Adipocyte (in vitro differentiated cells): Measurements from ENCODE around the gene CLSTN2.

Experiments used
- DNase-seq: peaks from one replicate; pipeline ENCODE4 v3.0.0-alpha.2; 2015; ENCODE audit warnings: low read depth
- H3K27me3 ChIP-seq: replicated peaks from 2 replicates; pipeline ENCODE4 v1.7.0; 2013; ENCODE audit warnings: mild to moderate bottlenecking, low read length, moderate library complexity; ENCODE audit not compliant: control insufficient read depth, insufficient read depth
- H3K36me3 ChIP-seq: 2 replicates; pipeline ENCODE4 v1.7.0; 2013; ENCODE audit warnings: low read length, mild to moderate bottlenecking, moderate library complexity; ENCODE audit not compliant: control insufficient read depth, insufficient read depth, severe bottlenecking
- H3K4me1 ChIP-seq: 2 replicates; pipeline ENCODE4 v1.7.0; 2013; ENCODE audit warnings: mild to moderate bottlenecking, low read length, moderate library complexity; ENCODE audit not compliant: control insufficient read depth, insufficient read depth
- H3K4me3 ChIP-seq: 2 replicates; pipeline ENCODE4 v1.7.0; 2013; ENCODE audit warnings: mild to moderate bottlenecking, low read length, moderate library complexity
- H3K9ac ChIP-seq: 2 replicates; pipeline ENCODE4 v1.7.0; 2013; ENCODE audit warnings: mild to moderate bottlenecking, low read length, moderate library complexity
- H3K9me3 ChIP-seq: 2 replicates; pipeline ENCODE4 v1.7.0; 2013; ENCODE audit warnings: mild to moderate bottlenecking, low read length, moderate library complexity; ENCODE audit not compliant: control insufficient read depth

CLSTN2 gene

DNA sequence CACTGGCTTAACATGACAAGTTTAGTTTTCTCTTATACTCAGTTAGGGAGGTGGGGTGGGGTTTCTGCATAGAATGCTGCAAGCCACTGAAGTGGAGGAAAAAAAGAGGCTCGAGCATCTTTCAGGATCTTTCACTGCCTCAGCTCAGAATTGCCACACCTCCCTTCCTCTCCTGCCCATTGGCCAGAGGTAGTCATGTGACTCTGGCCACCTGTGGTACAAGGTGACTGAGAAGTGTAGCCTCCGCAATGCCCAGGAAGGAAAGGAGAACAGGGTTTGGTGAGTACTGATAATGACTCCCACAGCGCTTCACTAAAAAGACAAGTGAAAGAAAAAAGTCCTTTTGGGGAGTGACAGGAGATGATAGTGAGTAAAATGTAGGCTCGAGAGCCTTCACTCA, 618.6 kb downstream of the CLSTN2 start:
- no peaks in the 10 kb centered on the region for H3K27me3 ChIP-seq
- H3K4me3 ChIP-seq: no peak overlapping the region
- H3K9me3 ChIP-seq: no peaks in the 10 kb centered on the region
- H3K36me3 ChIP-seq: no peaks in the 10 kb centered on the region
- H3K9ac ChIP-seq: no peak overlapping the region
- DNase-seq: no peak
- no peaks in the 10 kb centered on the region for H3K4me1 ChIP-seq

DNA sequence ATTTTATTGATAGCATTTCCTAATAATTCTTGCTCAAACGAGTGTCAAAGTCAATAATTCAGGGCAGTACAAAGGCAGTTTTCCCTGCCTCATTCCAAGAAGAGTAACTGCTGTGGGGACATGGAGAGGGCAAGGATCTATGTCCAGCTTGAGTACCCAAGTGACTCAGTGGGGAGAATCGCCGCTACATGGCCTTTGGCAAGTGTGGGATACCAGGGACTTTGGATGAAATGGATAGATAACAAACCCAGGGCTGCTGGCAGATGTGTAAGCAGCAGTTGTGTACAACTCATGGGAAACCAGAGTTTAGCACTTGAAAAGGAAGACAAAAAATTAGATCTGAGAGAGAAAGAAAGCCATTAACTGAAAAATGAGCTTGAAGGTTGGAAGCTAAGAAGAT, 620.7 kb downstream of the CLSTN2 start:
- Histone ChIP-seq H3K4me1 (no peaks in the 10 kb centered on the region), H3K27me3 (no peaks in the 10 kb centered on the region), H3K9me3 (no peaks in the 10 kb centered on the region), H3K9ac (no peak overlapping the region), H3K36me3 (no peaks in the 10 kb centered on the region), H3K4me3 (no peak overlapping the region)
- DNase-seq: no peak

GRCh38 chr3:140557476-140557875, 622.5 kb downstream of the CLSTN2 start:
- Histone ChIP-seq H3K4me1 (no peaks in the 10 kb centered on the region), H3K9me3 (no peaks in the 10 kb centered on the region), H3K9ac (no peak overlapping the region), H3K27me3 (no peaks in the 10 kb centered on the region), H3K36me3 (no peaks in the 10 kb centered on the region), H3K4me3 (no peak overlapping the region)
- DNase-seq: no peak

DNA sequence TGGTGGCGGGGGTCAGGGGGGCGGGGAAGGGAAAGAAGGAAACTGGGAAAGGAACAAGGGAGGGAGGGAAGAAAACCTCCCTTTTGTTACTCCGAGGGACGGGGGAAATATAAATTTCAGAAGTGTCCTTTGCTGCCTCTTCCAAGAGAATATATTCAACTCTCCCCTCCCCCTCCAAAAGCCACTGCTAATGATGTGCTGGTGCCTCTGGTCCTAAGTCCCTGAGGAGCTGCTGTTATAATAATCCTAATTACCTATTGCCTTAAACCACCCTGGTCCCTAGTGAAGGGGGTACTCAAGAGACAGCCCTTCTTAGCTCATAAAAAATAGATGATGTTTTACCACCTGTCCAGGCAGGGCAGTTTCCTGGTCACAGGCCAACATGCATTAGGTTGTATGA, 624.6 kb downstream of the CLSTN2 start:
- Histone ChIP-seq H3K36me3 (no peaks in the 10 kb centered on the region), H3K9ac (no peak overlapping the region), H3K9me3 (no peaks in the 10 kb centered on the region), H3K4me1 (peaks cover 4% of the 10 kb centered on the region), H3K4me3 (no peak overlapping the region), H3K27me3 (no peaks in the 10 kb centered on the region)
- DNase-seq: no peak

GRCh38 chr3:140563206-140563760, 628.3 kb downstream of the CLSTN2 start:
- no peak for DNase-seq
- no peaks in the 10 kb centered on the region for H3K36me3 ChIP-seq
- H3K27me3 ChIP-seq: peaks cover 4% of the 10 kb centered on the region
- peaks cover 8% of the 10 kb centered on the region for H3K9me3 ChIP-seq
- H3K4me3 ChIP-seq: no peak overlapping the region
- peaks cover 4% of the 10 kb centered on the region for H3K4me1 ChIP-seq
- H3K9ac ChIP-seq: no peak overlapping the region

GRCh38 chr3:140568131-140568530, 633.1 kb downstream of the CLSTN2 start:
- Histone ChIP-seq H3K9ac (no peak overlapping the region), H3K36me3 (no peaks in the 10 kb centered on the region), H3K9me3 (peaks cover 8% of the 10 kb centered on the region), H3K4me1 (peaks cover 19% of the 10 kb centered on the region), H3K27me3 (peaks cover 4% of the 10 kb centered on the region), H3K4me3 (no peak overlapping the region)
- no peak for DNase-seq

- H3K36me3 ChIP-seq: no peaks in the 10 kb centered on the region
These were observed 634.0 kb downstream of the CLSTN2 start for GRCh38 chr3:140568842-140569520.

GRCh38 chr3:140570602-140571001, 635.6 kb downstream of the CLSTN2 start:
- Histone ChIP-seq H3K9ac (no peak overlapping the region), H3K36me3 (no peaks in the 10 kb centered on the region), H3K9me3 (peaks cover 8% of the 10 kb centered on the region), H3K4me1 (peaks cover 15% of the 10 kb centered on the region), H3K4me3 (no peak overlapping the region), H3K27me3 (peaks cover under 1% of the 10 kb centered on the region)
- no peak for DNase-seq

More at GRCh38 chr3:140568842-140569520, 634.0 kb downstream of the CLSTN2 start:
- H3K4me3 ChIP-seq: no peak overlapping the region
- no peak for DNase-seq
- peaks cover 8% of the 10 kb centered on the region for H3K9me3 ChIP-seq
- no peak overlapping the region for H3K9ac ChIP-seq
- peaks cover 4% of the 10 kb centered on the region for H3K27me3 ChIP-seq
- H3K4me1 ChIP-seq: peaks cover 15% of the 10 kb centered on the region

GRCh38 chr3:140571836-140572235, 636.9 kb downstream of the CLSTN2 start:
- H3K36me3 ChIP-seq: no peaks in the 10 kb centered on the region
- no peak overlapping the region for H3K9ac ChIP-seq
- no peaks in the 10 kb centered on the region for H3K27me3 ChIP-seq
- H3K4me3 ChIP-seq: no peak overlapping the region
- peaks cover 15% of the 10 kb centered on the region for H3K4me1 ChIP-seq
- H3K9me3 ChIP-seq: peaks cover 8% of the 10 kb centered on the region
- no peak for DNase-seq

GRCh38 chr3:140572334-140572733, 637.3 kb downstream of the CLSTN2 start:
- Histone ChIP-seq H3K36me3 (no peaks in the 10 kb centered on the region), H3K4me1 (peaks cover 15% of the 10 kb centered on the region), H3K27me3 (no peaks in the 10 kb centered on the region), H3K4me3 (no peak overlapping the region), H3K9ac (no peak overlapping the region), H3K9me3 (peaks cover 8% of the 10 kb centered on the region)
- DNase-seq: no peak

GRCh38 chr3:140573011-140573410, 638.0 kb downstream of the CLSTN2 start:
- H3K9ac ChIP-seq: no peak overlapping the region
- no peaks in the 10 kb centered on the region for H3K36me3 ChIP-seq
- DNase-seq: no peak
- H3K4me1 ChIP-seq: peaks cover 15% of the 10 kb centered on the region
- H3K4me3 ChIP-seq: no peak overlapping the region
- H3K27me3 ChIP-seq: no peaks in the 10 kb centered on the region
- H3K9me3 ChIP-seq: peaks cover 1% of the 10 kb centered on the region

DNA sequence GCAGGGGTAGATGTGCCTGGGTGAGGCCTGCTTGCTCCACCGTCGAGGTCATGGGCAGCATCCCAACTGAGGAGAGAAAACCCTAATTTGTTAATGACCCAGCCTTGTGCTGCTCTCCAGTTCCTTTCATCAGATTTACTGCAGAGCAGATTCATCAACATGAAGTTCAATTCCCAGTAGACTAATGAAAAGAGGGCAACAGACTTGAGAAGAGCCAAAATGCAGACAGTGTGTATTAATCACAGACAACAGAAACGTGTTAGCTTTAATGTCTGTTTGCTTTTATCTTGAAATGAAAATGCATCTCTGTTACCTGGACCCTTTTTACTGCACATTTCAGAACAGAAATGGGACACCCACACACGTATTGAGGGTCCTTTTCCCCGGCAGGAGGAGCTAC, 639.4 kb downstream of the CLSTN2 start:
- H3K9ac ChIP-seq: no peak overlapping the region

More for the DNA sequence above, 639.4 kb downstream of the CLSTN2 start:
- no peak overlapping the region for H3K4me3 ChIP-seq
- H3K4me1 ChIP-seq: peaks cover 6% of the 10 kb centered on the region
- H3K9me3 ChIP-seq: no peaks in the 10 kb centered on the region
- H3K27me3 ChIP-seq: no peaks in the 10 kb centered on the region
- no peak for DNase-seq
- H3K36me3 ChIP-seq: no peaks in the 10 kb centered on the region
